MM.1S (cell line): ENCODE data around the gene IRAG1.

Experiments used
- EZH2 ChIP-seq: fragments of 300-600 bp; sonication (generic); optimal IDR thresholded peaks from 2 replicates; pipeline ENCODE3; 2017; ENCODE audit warnings: low read depth, mild to moderate bottlenecking, antibody characterized with exemption, low read length, mixed read lengths
- EZH2phosphoT487 ChIP-seq: fragments of 300-600 bp; sonication (generic); IDR thresholded peaks from 2 replicates; pipeline ENCODE4 v1.6.1; 2018; ENCODE audit warnings: antibody characterized with exemption, low read length
- TF ChIP-seq, protein P1 (sequence below): fragments of 300-600 bp; sonication (generic); IDR thresholded peaks from 2 replicates; pipeline ENCODE4 v1.5.1; 2016; ENCODE audit warnings: antibody characterized with exemption, low read length, mixed read lengths

DNA sequence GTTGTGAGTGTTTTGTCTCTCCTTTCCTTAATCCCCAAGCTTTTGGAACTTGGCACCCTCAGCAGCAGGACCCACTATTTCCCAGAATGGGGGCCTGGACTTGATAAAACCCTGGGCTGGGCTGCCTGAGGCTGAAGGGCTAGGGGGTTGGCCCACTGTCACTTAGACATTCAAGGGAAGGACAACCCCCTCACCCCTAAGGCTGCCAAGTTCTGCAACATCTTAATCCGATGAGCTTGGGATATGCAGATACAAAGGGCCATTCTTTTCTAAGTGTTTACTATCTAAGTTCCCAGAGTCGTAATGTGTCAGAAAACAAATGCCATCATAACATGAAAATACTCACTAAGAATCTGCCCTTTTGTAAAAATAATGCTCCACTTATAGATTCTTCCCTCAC lies 42.9 kb downstream of the IRAG1 start:
- TF ChIP-seq, protein P1, sequence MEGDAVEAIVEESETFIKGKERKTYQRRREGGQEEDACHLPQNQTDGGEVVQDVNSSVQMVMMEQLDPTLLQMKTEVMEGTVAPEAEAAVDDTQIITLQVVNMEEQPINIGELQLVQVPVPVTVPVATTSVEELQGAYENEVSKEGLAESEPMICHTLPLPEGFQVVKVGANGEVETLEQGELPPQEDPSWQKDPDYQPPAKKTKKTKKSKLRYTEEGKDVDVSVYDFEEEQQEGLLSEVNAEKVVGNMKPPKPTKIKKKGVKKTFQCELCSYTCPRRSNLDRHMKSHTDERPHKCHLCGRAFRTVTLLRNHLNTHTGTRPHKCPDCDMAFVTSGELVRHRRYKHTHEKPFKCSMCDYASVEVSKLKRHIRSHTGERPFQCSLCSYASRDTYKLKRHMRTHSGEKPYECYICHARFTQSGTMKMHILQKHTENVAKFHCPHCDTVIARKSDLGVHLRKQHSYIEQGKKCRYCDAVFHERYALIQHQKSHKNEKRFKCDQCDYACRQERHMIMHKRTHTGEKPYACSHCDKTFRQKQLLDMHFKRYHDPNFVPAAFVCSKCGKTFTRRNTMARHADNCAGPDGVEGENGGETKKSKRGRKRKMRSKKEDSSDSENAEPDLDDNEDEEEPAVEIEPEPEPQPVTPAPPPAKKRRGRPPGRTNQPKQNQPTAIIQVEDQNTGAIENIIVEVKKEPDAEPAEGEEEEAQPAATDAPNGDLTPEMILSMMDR, result no peak
- TF ChIP-seq EZH2, result no peak
- TF ChIP-seq EZH2phosphoT487, result no peak
